HL-60 (cell line): ENCODE measurements around the gene FBRS.

Experiments used
- DNase-seq, 2 experiments: peaks; one replicate each; pipeline ENCODE4 v3.0.0-alpha.2; 2010 to 2020; ENCODE audit warnings: low read depth in 1 of 2, low spot score in 1 of 2
- H3K27ac ChIP-seq: fragments of 250-450 bp; sonication (Bioruptor Pico); replicated peaks from 2 replicates; pipeline ENCODE4 v1.5.1; 2020; ENCODE audit warnings: mild to moderate bottlenecking, moderate library complexity
- H3K27me3 ChIP-seq: fragments of 250-450 bp; sonication (Bioruptor Pico); 2 replicates; pipeline ENCODE4 v1.5.1; 2021; ENCODE audit warnings: mild to moderate bottlenecking, moderate library complexity; ENCODE audit not compliant: insufficient read depth, poor library complexity, severe bottlenecking
- H3K4me3 ChIP-seq: replicated peaks from 2 replicates; pipeline ENCODE4 v1.5.1; 2011; ENCODE audit warnings: mild to moderate bottlenecking, control low read depth, low read length; ENCODE audit not compliant: insufficient read depth
- GABPA ChIP-seq: IDR thresholded peaks from 2 replicates; pipeline ENCODE4 v1.6.1; 2012; ENCODE audit warnings: low read depth
- POLR2AphosphoS5 ChIP-seq: IDR thresholded peaks from 2 replicates; pipeline ENCODE4 v1.6.1; 2012; ENCODE audit warnings: low read depth
- SPI1 ChIP-seq: IDR thresholded peaks from 2 replicates; pipeline ENCODE4 v1.6.1; 2012; ENCODE audit warnings: low read depth, mild to moderate bottlenecking, borderline replicate concordance
- TF ChIP-seq, protein P1 (sequence below): IDR thresholded peaks from 2 replicates; pipeline ENCODE4 v1.6.1; 2012; ENCODE audit warnings: low read depth; ENCODE audit not compliant: insufficient replicate concordance
- TF ChIP-seq, protein P2 (sequence below): IDR thresholded peaks from one replicate; pipeline ENCODE4 v1.5.1; 2011; ENCODE audit warnings: low read length, control low read depth, inconsistent platforms; ENCODE audit not compliant: insufficient read depth

The FBRS gene

DNA sequence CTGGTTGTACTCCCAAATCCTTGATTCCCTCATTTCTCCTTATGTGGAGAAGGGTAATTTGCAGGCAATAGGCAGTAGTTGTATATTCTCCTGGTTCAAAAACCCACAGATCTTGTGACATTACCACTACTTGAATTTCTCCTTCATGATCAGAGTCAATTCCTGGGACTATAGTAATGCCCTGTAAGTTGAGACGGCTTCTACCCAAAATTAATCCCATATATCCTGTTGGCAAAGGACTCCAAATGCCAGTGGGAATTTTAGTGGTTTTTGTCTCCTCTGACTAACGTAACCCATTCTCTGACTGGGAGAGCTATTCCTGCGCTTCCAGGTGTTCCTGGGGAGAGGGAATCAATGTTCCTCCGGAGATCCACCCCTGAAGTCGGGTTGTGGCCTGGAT, 36.5 kb upstream of the FBRS start:
- DNase-seq, result no peak
- Histone ChIP-seq H3K27me3 (no peaks in the 10 kb centered on the region), H3K4me3 (no peak overlapping the region), H3K27ac (no peak overlapping the region)
- TF ChIP-seq SPI1 (no peak), GABPA (no peak), POLR2AphosphoS5 (no peak)
- TF ChIP-seq, protein P1, sequence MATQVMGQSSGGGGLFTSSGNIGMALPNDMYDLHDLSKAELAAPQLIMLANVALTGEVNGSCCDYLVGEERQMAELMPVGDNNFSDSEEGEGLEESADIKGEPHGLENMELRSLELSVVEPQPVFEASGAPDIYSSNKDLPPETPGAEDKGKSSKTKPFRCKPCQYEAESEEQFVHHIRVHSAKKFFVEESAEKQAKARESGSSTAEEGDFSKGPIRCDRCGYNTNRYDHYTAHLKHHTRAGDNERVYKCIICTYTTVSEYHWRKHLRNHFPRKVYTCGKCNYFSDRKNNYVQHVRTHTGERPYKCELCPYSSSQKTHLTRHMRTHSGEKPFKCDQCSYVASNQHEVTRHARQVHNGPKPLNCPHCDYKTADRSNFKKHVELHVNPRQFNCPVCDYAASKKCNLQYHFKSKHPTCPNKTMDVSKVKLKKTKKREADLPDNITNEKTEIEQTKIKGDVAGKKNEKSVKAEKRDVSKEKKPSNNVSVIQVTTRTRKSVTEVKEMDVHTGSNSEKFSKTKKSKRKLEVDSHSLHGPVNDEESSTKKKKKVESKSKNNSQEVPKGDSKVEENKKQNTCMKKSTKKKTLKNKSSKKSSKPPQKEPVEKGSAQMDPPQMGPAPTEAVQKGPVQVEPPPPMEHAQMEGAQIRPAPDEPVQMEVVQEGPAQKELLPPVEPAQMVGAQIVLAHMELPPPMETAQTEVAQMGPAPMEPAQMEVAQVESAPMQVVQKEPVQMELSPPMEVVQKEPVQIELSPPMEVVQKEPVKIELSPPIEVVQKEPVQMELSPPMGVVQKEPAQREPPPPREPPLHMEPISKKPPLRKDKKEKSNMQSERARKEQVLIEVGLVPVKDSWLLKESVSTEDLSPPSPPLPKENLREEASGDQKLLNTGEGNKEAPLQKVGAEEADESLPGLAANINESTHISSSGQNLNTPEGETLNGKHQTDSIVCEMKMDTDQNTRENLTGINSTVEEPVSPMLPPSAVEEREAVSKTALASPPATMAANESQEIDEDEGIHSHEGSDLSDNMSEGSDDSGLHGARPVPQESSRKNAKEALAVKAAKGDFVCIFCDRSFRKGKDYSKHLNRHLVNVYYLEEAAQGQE, result no peak
- TF ChIP-seq, protein P2, sequence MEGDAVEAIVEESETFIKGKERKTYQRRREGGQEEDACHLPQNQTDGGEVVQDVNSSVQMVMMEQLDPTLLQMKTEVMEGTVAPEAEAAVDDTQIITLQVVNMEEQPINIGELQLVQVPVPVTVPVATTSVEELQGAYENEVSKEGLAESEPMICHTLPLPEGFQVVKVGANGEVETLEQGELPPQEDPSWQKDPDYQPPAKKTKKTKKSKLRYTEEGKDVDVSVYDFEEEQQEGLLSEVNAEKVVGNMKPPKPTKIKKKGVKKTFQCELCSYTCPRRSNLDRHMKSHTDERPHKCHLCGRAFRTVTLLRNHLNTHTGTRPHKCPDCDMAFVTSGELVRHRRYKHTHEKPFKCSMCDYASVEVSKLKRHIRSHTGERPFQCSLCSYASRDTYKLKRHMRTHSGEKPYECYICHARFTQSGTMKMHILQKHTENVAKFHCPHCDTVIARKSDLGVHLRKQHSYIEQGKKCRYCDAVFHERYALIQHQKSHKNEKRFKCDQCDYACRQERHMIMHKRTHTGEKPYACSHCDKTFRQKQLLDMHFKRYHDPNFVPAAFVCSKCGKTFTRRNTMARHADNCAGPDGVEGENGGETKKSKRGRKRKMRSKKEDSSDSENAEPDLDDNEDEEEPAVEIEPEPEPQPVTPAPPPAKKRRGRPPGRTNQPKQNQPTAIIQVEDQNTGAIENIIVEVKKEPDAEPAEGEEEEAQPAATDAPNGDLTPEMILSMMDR, result no peak

DNA sequence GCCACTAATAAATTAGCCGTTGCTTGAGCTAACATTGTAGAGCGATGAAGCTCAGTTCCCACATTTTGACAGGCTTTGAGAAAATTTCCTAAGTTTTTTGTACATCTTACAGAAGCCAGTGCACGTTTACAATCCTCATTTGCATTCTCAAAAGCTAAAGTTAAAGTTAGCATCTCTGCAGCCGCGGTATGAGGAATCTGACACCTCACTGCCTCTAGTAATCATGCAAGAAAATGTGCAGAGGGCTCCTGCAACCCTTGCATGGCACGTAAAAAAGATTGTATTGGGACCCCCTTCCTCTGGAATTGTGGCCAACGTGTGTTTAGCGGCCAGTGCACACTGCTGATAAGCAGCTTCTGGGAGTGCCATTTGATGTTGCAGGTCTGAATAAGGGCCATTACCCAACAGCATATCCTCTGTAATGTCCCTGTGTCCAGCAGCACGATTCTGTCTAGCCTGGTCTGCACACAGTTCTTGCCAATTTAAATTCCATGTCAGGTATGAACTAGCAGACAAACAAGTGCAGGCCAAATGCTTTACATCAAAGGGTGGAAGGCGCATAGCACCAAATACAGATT, 35.7 kb upstream of the FBRS start:
- DNase-seq, result no peak
- no peaks in the 10 kb centered on the region for H3K27me3 ChIP-seq
- no peak overlapping the region for H3K27ac ChIP-seq
- no peak overlapping the region for H3K4me3 ChIP-seq
- TF ChIP-seq SPI1 (no peak), GABPA (no peak)
- TF ChIP-seq, protein P2, result no peak
- TF ChIP-seq, protein P1, result no peak

DNA sequence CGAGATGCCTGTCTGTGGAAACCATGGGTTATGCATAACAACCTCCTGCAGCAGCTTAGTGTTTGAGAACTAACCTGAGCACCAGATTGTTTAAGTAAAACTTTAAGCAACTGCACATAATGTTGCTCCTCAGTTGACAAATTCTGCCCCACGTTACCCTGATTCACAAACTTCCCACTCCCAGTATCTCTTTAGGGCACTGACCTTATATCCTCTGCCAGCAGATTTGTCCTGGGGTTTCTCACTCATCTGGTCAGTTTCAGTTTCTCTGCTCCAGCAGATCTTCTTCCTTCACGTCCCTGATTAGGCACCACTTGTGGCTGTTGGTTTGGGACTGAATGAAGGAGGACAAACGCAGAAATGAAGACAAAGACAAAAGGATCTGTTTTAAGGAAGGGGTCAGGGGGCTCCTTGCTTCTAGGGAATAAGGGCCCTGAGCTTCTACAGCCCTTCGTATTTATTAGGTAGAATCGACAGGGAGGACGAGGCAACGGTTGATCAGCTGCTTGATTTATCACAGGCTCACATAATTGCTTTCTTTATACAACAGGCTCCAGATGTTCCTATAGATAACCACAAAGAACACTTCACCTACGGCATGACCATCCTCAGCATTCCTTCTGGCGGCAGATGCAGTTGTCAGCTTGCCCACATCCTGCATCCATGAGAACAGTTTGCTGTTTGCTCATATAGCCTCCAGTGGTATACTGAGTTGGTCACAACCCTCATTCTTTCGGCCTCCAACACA, 34.5 kb upstream of the FBRS start:
- DNase-seq, result no peak
- Histone ChIP-seq H3K27ac (no peak overlapping the region), H3K4me3 (no peak overlapping the region), H3K27me3 (no peaks in the 10 kb centered on the region)
- TF ChIP-seq, protein P2, result no peak
- TF ChIP-seq, protein P1, result no peak
- TF ChIP-seq GABPA, result no peak
- no peak for TF ChIP-seq POLR2AphosphoS5
